Activated CD4-positive, CD25-positive, alpha-beta regulatory T cell treated with anti-CD3 and anti-CD28 coated beads, Interleukin-2, amount 50 U/mL, for 16 hours (primary cell): ENCODE measurements around the gene KCNK17.
"Not testable (repeated sequence)": the region's sequence is repeated elsewhere in the genome, so short reads cannot be mapped to it uniquely, and the experiment has no call there.

Source experiments
- DNase-seq: peaks from one replicate; pipeline ENCODE4 v3.0.0-alpha.2; 2020; ENCODE audit warnings: low read depth, low spot score

The KCNK17 gene

DNA sequence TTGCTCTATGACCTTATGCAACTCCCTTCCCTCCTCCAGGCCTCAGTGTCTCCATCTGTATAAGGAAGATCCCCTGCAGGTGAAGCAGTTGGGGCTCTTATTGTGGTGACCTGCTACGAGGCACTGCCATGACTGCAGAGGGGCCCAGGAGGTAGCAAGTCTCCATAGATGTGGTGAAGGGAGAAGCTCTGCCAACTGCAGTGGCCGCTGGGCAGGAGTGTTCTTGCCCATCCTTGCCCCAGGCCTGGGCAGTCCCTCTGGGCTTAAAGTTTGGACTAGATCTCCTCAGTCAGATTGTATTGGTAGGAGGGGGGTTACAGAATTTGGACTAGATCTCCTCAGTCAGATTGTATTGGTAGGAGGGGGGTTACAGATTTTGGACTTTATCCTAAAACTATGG is 12.2 kb downstream of the KCNK17 start:
- DNase-seq: no peak

DNA sequence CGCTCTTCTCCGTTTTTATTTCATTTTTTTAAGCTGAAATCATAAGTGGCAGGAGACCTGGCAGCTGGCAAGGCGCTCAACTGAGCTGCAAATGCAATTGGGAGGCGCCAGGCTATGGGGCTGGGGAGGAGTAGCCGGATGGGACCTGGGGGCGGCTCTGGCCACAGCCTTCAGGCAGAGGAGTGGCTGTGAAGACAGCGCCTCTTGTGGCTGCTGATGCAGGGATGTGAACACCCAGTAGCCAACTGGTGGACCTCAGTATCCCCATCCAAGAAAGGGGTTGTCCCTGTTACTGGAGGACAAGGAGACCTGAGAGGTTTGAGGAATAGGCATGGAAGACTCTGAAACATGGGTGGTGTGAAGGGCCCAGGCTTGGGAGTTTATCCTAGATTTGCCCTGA is 12.6 kb downstream of the KCNK17 start:
- no peak for DNase-seq

DNA sequence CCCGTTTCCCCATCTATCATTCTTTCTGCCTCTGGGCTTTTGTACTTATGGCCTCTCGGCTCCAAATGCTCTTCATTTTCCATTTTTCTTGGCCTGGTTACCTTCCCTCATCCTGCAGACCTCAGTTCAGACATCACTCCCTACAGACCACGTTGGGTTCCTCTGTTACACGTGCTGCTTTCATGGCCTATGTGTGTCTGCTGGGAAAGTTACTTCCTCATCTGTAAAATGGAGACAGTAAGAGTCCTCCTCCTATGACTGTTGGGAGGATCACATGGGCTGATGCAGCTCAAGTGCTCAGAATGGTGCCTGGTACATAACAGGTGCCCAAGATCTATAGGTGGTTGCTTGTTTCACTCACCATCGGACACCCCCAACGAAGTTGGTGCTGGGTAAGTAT is 13.5 kb downstream of the KCNK17 start:
- DNase-seq: no peak

- DNase-seq: no peak
Measured at GRCh38 chr6:39298061-39298460, 16.2 kb downstream of the KCNK17 start.

DNA sequence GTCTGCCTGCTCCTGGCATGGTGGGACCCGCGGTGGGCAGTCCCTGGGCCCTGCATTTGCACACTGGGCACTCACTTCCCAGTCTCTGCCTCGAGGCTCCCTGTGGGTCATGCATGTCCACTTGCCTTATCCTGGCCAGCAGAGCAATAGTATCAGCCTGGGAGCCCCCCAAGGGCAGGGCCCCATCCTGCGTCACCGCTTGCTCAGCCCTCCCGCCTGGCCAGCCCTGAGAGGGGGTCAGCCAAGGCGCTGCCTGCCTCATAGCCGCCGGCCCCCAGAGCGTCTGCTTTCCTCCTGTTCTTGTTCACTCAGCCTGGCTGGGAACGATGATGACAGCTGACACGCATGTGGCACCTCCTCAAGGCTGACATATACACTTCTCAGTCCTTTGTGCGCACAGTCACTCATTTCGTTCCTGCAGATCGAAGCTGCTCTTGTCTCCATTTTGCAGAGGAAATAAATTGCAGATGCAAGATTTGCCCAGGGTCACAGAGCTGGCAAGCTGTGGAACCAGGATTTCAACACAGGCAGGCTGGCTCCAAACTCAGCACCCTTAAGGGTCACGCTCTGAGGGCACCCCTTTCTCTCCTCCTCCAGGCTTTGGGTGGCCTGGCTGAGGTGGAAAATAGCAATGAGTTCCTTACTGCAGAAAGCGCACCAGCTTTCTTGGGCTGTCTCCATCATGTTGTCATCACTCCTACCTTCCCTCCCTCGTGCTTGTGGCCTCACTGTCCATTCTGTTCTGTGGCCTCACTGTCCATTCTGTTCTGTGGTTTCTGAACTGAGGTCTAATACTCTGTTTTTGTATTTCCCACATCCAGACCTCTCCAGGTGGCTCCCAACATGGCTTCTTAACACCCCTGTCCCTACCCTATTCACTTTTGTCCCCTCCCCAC is 17.2 kb downstream of the KCNK17 start:
- DNase-seq: no peak

GRCh38 chr6:39295611-39296011 is 18.6 kb downstream of the KCNK17 start:
- no peak for DNase-seq

DNA sequence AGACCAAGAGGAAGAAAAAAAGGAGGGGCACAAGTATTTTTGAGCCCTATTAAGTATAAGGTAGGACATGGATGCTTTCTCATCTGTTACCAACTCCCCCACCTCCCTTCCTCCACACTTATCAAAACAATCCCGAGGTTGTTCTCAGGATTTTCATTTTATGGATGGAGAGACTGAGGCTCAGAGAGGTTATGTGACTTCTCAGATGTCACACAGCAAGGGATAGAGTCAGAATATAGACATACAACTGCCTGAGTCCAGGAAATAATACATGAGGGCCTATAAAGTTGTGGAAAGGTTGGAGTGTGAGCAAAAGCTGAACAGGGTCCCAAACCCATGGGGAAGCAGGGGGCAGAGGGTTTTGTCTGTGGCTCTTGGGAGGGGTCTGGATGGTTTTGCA is 19.3 kb downstream of the KCNK17 start:
- DNase-seq: no peak

GRCh38 chr6:39294133-39294532 is 20.1 kb downstream of the KCNK17 start:
- no peak for DNase-seq

- no peak for DNase-seq
Measured at GRCh38 chr6:39292637-39293036, 21.6 kb downstream of the KCNK17 start.

GRCh38 chr6:39289490-39289889 is 24.7 kb downstream of the KCNK17 start:
- DNase-seq: no peak

- DNase-seq: no peak
Measured at GRCh38 chr6:39287601-39288000, 26.6 kb downstream of the KCNK17 start.

DNA sequence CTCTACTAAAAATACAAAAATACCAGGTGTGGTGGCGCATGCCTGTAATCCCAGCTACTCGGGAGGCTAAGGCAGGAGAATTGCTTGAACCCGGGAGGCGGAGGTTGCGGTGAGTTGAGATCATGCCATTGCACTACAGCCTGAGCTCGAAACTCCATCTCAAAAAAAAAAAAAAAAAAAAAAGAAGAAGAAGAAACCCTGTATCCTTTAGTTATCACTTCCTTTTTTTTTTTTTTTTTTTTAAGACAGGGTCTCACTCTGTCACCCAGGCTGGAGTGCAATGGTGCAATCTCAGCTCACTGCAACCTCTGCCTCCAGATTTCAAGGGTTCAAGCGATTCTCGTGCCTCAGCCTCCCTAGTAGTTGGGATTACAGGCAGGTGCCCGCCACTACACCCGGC is 27.6 kb downstream of the KCNK17 start:
- DNase-seq: not testable (repeated sequence)

DNA sequence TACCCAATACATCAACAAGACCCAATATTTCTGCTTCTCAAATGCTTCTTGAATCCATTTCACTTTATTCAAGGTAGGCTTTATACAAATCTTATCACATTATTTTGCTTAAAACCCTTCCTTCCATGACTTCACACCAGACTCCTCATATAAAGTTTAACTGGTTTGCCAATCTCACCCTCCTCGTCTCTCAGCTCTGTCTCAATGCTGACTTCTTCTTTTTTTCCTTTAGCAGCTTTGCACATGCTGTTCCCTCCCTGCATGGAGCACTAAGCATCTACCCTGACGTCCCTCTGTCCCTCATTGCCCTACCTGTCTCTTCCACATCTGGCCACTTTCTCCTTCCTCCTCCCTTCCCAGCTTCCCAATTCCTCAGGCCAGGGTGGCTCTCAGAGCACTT is 31.4 kb downstream of the KCNK17 start:
- DNase-seq: no peak

GRCh38 chr6:39281312-39281980 is 32.8 kb downstream of the KCNK17 start:
- DNase-seq: no peak

DNA sequence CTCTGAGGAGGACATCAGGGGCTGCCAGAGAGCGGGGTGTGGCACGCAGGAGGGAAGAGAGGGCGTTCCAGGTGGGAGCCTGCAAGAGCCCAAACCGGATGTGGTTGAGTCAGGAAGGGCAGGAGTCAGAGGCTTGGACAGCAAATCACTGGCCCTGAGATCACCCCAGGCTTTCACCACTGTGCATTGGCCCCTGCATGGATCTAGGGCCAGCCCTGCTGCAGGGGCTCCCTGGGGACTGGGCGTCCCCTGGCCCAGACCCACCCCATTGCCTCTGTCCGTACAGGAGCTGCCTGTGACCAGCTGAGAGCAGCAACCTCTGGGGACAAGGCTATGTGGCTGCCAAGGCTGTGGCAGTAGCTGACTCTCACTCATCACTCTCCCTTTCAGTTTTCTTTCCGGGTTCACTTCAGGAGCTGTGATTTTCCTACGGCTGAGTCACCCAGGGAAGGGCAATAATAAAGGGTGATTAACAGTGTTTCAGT is 33.9 kb downstream of the KCNK17 start:
- DNase-seq: no peak

GRCh38 chr6:39279539-39279938 is 34.7 kb downstream of the KCNK17 start:
- DNase-seq: no peak

- DNase-seq: no peak
Measured at GRCh38 chr6:39276379-39276995, 37.7 kb downstream of the KCNK17 start.

- DNase-seq: no peak
Measured at GRCh38 chr6:39274903-39275302, 39.3 kb downstream of the KCNK17 start.

- DNase-seq: no peak
Measured at GRCh38 chr6:39274471-39274870, 39.7 kb downstream of the KCNK17 start.

GRCh38 chr6:39273406-39273821 is 40.8 kb downstream of the KCNK17 start:
- DNase-seq: no peak

GRCh38 chr6:39269961-39270360 is 44.3 kb downstream of the KCNK17 start:
- DNase-seq: no peak

DNA sequence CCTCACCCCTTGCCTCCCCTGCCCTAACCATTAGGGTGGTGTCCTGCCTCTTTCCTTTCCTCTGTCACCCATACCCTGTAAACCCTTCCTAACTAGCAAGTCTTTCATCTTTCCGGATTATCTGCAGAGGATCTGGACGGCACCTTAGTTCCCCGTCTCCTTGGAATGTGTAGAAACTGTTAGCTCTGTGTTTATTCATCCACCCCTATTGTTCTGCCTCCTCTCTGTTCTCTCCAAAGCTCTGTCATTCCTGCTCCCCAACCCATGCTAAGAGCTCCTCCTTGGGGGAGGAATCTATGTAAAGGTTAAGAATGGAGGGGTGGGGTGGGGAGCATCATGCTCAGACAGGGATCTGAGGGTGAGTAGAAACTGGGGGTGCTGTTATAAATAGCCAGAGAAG is 45.5 kb downstream of the KCNK17 start:
- DNase-seq: no peak

DNA sequence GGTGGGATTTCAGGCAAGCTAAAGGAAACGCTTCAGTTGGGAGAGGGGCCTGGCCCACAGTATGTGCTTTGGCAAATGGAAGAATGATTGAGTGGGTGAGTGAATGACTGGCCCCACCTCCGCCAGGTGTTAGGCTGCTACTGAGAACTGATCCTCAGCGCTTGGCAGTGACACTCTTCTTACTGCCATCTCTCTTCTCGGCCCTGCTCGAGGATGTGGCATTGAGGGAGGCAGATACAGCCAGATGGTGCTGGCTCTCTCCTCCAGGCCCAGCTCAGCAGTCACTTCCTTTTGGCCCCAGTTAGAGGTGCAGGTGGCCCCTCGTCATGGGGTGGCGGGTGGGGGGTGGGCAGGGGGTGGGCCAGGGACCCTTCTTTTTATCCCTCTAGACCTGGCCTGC is 46.0 kb downstream of the KCNK17 start:
- DNase-seq: no peak
